Keratinocyte (primary cell): Measurements from ENCODE around the gene DUSP8.

Source experiments
- CTCF ChIP-seq, 3 experiments: IDR thresholded peaks in 1 of 3; conservative IDR thresholded peaks in 1 of 3; optimal IDR thresholded peaks in 1 of 3; 2 replicates in 2 of 3; 3 replicates in 1 of 3; pipeline versions ENCODE3 to v1.5.1; 2011; ENCODE audit warnings: low read length in 3 of 3, mild to moderate bottlenecking in 3 of 3, moderate library complexity in 2 of 3, control low read depth in 1 of 3, inconsistent platforms in 1 of 3; ENCODE audit not compliant: insufficient read depth in 2 of 3; ENCODE audit errors: extremely low read depth in 1 of 3
- EZH2 ChIP-seq: IDR thresholded peaks from one replicate; pipeline ENCODE4 v1.6.1; 2012; ENCODE audit warnings: inconsistent platforms, mild to moderate bottlenecking, low read length, moderate library complexity

- TF ChIP-seq CTCF (optimal IDR thresholded peaks at IDR 0.05 in 1 of 3, IDR thresholded peaks at IDR 0.05 in 1 of 3, conservative IDR thresholded peaks at IDR 0.05 in 1 of 3; ENCODE audit: extremely low read depth in 1 of 3, insufficient read depth in 2 of 3, low read length in 3 of 3), result no peak
- TF ChIP-seq EZH2, result no peak
Measured at GRCh38 chr11:1604711-1605110, 32.6 kb upstream of the DUSP8 start.
